HG03521 (cell line): ENCODE data around the gene TRIM59.
A peak's percentile ranks its signal among the peaks of the same experiment; 100 is the strongest.

Experiments
- ATAC-seq: cut with Tn5 transposase; IDR thresholded peaks from one replicate; pipeline ENCODE4 v1.9.1; 2021; ENCODE audit warnings: mild to moderate bottlenecking, moderate library complexity; ENCODE audit not compliant: unreplicated experiment

TRIM59 gene, protein sequence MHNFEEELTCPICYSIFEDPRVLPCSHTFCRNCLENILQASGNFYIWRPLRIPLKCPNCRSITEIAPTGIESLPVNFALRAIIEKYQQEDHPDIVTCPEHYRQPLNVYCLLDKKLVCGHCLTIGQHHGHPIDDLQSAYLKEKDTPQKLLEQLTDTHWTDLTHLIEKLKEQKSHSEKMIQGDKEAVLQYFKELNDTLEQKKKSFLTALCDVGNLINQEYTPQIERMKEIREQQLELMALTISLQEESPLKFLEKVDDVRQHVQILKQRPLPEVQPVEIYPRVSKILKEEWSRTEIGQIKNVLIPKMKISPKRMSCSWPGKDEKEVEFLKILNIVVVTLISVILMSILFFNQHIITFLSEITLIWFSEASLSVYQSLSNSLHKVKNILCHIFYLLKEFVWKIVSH

DNA sequence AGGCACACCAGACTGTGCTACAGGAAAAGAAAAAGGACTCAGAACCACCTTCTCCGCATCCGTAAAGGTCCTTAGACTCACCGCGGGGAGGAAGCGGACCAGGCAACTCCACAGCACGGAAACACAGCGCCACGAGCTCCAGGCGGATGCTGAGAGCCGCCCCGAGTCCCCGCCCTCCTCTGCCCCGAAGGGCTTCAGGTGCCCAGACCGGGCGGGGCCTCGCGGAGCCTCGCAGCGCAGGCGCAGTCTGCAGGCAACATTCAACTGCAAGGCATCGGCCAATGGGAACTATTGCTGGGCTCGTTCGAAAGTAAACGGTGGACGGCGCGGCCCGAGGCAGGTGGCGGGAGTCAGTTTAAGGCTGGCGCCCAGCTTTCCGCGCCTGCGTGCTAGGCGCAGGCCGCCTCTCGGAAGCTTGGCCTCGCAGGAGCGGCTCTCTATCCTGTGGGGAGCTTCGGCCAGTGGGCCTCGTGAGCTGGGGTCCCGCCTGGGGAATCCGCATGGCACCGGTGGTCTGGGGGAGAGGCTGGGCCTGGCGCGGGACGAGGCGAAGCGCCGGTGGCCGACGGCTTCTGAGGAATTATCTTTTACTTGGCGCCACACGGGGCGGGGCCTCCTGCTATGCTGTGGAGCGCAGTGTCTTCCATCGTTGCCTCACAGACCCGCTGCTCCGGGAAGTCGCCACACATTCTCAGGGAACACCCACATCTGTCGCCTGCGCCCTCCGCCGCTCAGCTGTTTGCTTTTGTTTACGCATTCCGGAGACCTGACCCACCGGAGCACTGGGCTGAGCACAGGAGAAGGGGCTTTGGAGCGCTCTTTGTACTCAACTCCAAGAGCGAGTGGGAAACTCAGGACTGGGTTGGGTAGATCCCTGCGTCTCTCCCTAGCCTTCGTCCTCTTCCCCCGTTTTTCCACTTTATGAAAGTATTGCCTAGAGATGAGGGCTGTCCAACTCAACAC lies at the start of gene TRIM59:
Gene TRIM59 (minus strand): TSS at position 151 of the 963 bp plus-strand sequence. CDS start 10,603 bp downstream, outside the sequence.
- ATAC-seq, result peak; percentile 91

- ATAC-seq, result no peak
Observed at GRCh38 chr3:160498202-160498601, 48.6 kb upstream of the TRIM59 start.

DNA sequence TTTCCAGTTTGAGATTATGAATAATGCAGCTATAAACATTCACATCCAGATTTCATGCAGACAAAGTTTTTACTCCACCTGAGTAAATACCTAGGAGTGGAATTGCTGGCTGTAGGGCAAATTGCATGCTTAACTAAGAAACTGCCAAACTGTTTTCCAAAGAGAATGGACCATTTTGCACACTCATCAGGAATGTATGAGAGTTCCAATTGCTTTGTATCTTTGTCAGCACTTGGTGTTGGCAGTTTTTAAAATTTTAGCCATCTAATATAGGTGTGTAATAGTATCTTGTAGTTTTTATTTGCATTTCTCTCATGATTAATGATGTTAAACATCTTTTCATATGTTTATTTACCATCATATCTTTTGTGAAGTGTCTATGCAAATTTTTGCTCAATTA lies 40.6 kb upstream of the TRIM59 start:
- ATAC-seq, result no peak

DNA sequence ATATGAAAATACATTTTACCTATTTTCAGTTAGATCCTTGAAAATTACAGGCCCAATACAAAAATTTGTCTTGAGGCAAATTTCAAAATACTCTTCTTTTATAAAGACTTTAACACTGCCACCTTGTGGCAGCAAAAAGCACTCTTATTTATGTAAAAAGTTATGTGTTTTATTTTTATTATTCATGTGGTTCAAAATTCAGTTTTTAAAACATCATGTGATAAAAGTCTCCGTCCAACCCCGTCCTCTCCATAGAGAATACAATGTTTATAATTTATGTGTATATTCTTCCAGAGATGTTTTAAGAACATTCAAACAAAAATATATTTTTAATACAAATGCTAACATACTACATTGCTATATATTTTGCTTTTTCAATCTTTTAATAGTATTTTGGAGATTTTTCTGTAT lies 36.9 kb upstream of the TRIM59 start:
- ATAC-seq, result no peak

DNA sequence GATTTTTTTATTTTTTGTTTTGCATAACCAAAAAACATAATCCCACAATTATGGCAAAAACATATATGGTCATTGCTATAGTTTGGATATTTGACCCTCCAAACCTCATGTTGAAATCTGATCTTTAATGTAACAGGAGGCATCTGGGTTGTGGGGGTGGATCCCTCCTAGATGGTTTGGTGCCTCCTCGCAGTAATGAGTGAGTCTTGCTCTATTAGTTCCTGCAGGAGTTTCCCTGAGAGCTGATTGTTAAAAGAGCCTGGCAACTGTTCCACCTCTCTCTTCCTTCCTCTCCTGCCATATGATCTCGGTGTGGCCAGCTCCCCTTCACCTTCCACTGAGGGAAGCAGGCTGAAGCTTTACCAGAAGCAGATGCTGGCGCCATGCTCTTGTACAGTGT lies 33.2 kb upstream of the TRIM59 start:
- no peak for ATAC-seq

GRCh38 chr3:160481856-160482255 lies 32.3 kb upstream of the TRIM59 start:
- ATAC-seq, result no peak

- no peak for ATAC-seq
Observed at GRCh38 chr3:160480931-160481330, 31.3 kb upstream of the TRIM59 start.

DNA sequence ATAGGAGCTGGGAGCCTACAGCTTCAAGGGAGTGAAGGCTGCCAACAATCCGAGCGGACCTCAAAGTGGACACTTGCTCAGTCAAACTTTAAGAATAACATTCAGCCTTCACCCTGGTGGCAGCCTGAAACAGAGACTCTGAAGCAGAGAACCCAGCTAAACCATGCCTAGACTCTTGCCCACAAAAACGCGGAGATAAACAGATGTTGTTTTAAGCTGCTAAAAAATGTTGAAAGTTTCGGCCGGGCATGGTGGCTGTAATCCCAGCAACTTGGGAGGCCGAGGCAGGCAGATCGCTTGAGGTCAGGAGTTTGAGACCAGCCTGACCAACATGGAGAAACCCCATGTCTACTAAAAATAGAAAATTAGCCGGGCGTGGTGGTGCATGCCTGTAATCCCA lies 29.8 kb upstream of the TRIM59 start:
- no peak for ATAC-seq

- ATAC-seq, result no peak
Observed at GRCh38 chr3:160478338-160478737, 28.8 kb upstream of the TRIM59 start.

- ATAC-seq, result no peak
Observed at GRCh38 chr3:160477750-160478149, 28.2 kb upstream of the TRIM59 start.

DNA sequence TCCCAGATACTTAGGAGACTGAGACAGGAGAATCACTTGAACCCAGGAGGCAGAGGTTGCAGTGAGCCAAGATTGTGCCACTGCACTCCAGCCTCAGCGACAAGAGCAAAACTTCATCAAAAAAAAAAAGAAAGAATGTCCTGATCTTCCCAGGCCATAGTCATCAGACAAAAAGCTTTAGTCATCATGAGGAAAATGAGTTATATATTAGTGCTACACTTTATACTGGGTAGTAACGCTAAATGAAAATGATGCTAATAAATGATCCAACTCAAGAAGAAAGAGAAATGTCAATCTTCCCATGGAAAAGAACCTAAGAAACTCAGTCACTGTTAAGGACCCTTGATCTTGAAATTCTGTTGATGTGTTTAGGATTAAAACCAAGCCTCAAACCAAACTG lies 26.3 kb upstream of the TRIM59 start:
- ATAC-seq, result no peak

DNA sequence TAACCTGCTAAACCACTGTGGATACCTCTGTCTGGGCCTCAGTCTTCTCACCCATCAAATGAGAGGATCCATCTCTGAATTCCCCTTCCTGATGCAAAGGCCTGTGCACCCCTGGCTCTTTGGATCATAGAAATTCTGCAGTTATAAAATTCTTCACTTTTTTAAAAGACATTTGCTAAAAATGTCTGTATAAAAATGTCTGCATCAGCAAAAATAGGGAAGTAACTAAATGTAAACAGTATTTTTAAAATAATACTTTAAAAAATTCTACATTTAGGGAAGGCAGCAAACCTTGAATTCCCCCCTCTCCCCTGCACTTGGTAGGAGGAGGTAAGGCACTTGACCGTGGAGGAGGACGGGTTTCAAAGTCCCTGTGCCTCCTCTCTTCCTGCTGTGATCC lies 25.6 kb upstream of the TRIM59 start:
- ATAC-seq, result no peak

- no peak for ATAC-seq
Observed at GRCh38 chr3:160474416-160474838, 24.8 kb upstream of the TRIM59 start.

GRCh38 chr3:160473978-160474377 lies 24.4 kb upstream of the TRIM59 start:
- ATAC-seq, result no peak

DNA sequence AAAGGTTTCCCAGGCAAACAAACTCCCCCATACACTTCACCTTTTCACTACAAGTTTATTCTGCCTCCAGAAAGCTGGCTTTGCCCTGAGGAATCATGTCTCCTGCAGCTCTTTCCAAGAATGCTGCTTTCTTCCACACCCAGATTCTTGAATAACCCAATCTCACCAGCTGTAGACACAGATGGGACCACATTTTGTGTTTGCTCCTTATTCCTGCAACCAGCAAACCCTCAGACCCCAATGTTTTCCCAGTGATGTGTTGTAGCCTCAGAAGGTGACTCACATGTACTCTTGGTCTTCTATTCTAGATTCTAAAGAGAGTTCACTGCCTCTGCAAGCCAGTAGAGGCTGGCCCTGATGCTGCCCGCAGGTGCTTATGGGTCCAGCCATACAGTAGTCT lies 23.6 kb upstream of the TRIM59 start:
- ATAC-seq, result no peak

GRCh38 chr3:160472344-160472743 lies 22.8 kb upstream of the TRIM59 start:
- no peak for ATAC-seq

DNA sequence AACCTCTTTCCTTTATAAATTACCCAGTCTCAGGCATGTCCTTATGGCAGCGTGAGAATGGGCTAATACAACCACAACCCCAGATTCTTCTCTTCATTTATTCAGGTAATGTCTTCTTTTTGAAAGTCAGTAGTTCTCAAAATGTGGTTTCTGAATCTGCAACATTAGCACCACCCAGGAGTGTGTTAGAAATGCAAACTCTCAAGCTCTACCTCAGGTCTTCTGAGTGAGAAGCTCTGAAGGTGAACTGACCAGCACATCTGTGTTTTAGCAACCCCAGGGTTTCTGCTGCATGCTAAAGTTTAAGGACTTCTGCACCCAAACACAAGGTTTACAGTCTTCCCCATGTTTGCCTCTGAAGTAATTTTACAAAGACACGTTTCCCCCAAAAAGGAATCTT lies 22.3 kb upstream of the TRIM59 start:
- ATAC-seq, result no peak

DNA sequence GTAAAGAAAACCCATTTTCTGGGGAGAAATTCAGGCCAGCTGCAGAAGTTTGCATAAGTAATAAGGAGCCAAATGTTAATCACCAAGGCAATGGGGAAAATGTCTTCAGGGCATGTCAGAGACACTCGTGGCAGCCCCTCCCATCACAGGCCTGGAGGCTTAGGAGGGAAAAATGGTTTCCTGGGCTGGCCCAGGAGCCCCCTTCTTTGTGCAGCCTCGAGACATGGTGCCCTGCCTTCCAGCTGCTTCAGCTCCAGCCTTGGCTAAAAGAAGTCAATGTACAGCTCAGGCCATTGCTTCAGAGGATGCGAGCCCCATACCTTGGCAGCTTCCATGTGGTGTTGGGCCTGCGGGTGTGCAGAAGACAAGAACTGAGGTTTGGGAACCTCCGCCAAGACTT lies 20.6 kb upstream of the TRIM59 start:
- ATAC-seq, result no peak

DNA sequence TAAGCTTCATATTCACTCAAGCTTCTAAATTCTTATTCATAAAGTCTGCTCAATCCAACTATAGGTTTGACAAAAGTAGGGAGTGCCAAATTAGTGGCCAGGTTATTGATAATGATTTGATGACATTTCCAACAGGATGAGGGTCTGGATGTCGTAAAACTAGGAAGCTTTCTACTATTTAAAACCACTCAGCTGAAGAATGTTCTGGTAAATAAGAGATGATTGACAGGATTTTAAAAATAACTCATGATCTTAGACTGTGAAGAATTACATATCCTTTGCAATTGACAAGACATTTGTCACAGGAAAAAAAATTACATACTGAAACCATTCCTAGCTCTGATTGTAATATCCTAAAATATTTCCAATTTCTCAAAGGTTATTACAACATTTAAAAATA lies 15.4 kb upstream of the TRIM59 start:
- ATAC-seq, result no peak

DNA sequence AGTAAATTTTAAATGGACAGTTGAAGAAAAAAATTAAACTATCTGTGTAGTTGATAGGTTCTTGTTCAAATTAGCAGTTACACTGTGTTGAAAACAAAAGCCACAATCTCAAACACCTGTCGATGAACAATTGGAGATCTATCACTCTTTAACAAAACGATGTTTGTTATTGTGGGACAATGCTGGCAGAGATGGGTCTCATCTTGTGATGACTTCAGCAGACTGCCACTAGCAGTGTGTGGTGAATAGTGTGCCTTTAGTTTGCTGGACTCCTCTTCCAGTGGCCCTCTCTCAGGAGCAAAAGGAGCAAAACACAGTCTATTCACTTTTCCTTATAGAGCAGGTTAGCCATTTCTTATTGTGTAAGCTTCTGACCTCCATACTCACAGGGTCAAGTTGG lies 14.7 kb upstream of the TRIM59 start:
- ATAC-seq, result no peak

DNA sequence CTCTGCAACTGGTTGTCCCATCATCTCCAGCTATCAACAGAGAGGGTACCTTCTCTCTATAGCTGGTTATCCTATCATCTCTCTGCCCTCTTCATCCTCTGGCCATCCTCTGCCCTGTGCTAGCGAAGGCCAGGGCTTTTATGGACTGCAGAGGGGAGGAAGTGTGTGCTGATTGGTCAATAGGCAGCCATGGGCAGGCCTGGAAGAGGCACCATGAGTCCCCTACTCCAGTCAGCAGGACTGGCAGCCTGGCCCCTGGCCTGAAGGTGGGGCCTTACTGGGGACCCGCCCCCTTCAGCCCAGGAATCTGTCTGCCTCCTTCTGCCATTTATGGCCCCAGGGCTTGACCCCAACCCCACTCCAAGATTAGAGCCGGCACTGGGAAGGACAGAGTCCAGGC lies 10.4 kb upstream of the TRIM59 start:
- ATAC-seq, result no peak

- ATAC-seq, result no peak
Observed at GRCh38 chr3:160459450-160459970, 9.9 kb upstream of the TRIM59 start.
